Activated T-helper 2 cell treated with anti-CD3 and anti-CD28 coated beads, Interferon-gamma antibody, Interleukin-2, Interleukin-4, amounts not matched to agents 10 μg/mL and 5 μg/mL and 100 μg/mL, durations not matched to agents 14 hours and 24 hours and 36 hours (primary cell): Measurements from ENCODE around the gene ELF1. TPM values are rescaled to one million over a fixed set of nuclear protein-coding genes. Genes with fewer than 3 reads are reported as not detected.

ENCODE experiments used
- DNase-seq: peaks from one replicate; pipeline ENCODE4 v3.0.0; 2021; ENCODE audit warnings: low spot score
- H3K27ac Mint-ChIP-seq: one replicate; pipeline ENCODE4 v1.8.0; 2021; ENCODE audit warnings: mixed read lengths
- H3K27me3 Mint-ChIP-seq: one replicate; pipeline ENCODE4 v1.8.0; 2021; ENCODE audit warnings: low read depth, mixed read lengths
- H3K36me3 Mint-ChIP-seq: one replicate; pipeline ENCODE4 v1.8.0; 2021; ENCODE audit warnings: low read depth, mixed read lengths
- H3K4me1 Mint-ChIP-seq: one replicate; pipeline ENCODE4 v1.8.0; 2021; ENCODE audit warnings: low read depth, mixed read lengths
- H3K4me3 Mint-ChIP-seq: one replicate; pipeline ENCODE4 v1.8.0; 2021; ENCODE audit warnings: low read depth, mild to moderate bottlenecking, moderate library complexity, mixed read lengths
- H3K9me3 Mint-ChIP-seq: one replicate; pipeline ENCODE4 v1.8.0; 2021; ENCODE audit warnings: mixed read lengths
- intact Hi-C: fragments of 100-400 bp; cut with micrococcal nuclease; formaldehyde crosslinking; loops from one replicate; pipeline ENCODE4 v1.15.1; 2023
- total RNA-seq: library from RNA; stranded (reverse); gene quantifications from 2 replicates; pipeline ENCODE4 v1.2.3, GENCODE V29; 2022

Gene ELF1
- 65.3 and 68.1 TPM in 2 replicates for total RNA-seq

GRCh38 chr13:41019011-41019487 is at the start of gene ELF1:
TSS of gene ELF1 (minus strand) at chr13:41019316. CDS start at chr13:40982054, 37,262 bp downstream.
- H3K27ac Mint-ChIP-seq, result peak within 1 kb of the TSS; percentile 97
- H3K4me3 Mint-ChIP-seq, result peak within 1 kb of the TSS; percentile 91
- no peaks in the 10 kb centered on the region for H3K9me3 Mint-ChIP-seq
- H3K4me1 Mint-ChIP-seq, result peaks cover 38% of the 10 kb centered on the region
- DNase-seq, result peak; percentile 51
- H3K36me3 Mint-ChIP-seq, result peaks cover 19% of the 10 kb centered on the region
- intact Hi-C loops, result loop anchor here (1.0 to 5.0 kb wide), 4 partner anchors 14 to 242 kb away; no protein-coding TSS in a partner anchor
- no peaks in the 10 kb centered on the region for H3K27me3 Mint-ChIP-seq

- Mint-ChIP-seq H3K27me3 (no peaks in the 10 kb centered on the region), H3K27ac (no peak overlapping the region), H3K4me1 (peaks cover 23% of the 10 kb centered on the region), H3K36me3 (peaks cover 53% of the 10 kb centered on the region), H3K9me3 (no peaks in the 10 kb centered on the region), H3K4me3 (no peak overlapping the region)
- intact Hi-C loops, result no loop called here
- DNase-seq, result no peak
These were observed 46.0 kb upstream of the ELF1 start for GRCh38 chr13:41065078-41065477.

- no peaks in the 10 kb centered on the region for H3K9me3 Mint-ChIP-seq
- H3K4me3 Mint-ChIP-seq, result no peak overlapping the region
- no peaks in the 10 kb centered on the region for H3K27me3 Mint-ChIP-seq
- H3K36me3 Mint-ChIP-seq, result peaks cover 50% of the 10 kb centered on the region
- no peak overlapping the region for H3K27ac Mint-ChIP-seq
- H3K4me1 Mint-ChIP-seq, result peaks cover 27% of the 10 kb centered on the region
- intact Hi-C loops, result no loop called here
- no peak for DNase-seq
These were observed 45.4 kb upstream of the ELF1 start for GRCh38 chr13:41064493-41064892.

GRCh38 chr13:41061914-41062837 is 43.1 kb upstream of the ELF1 start:
- peak overlapping the region; percentile 95 for H3K4me3 Mint-ChIP-seq
- peaks cover 38% of the 10 kb centered on the region for H3K4me1 Mint-ChIP-seq
- H3K36me3 Mint-ChIP-seq, result peaks cover 40% of the 10 kb centered on the region
- no peak for DNase-seq
- H3K27me3 Mint-ChIP-seq, result no peaks in the 10 kb centered on the region
- intact Hi-C loops, result loop anchor here (1.0 to 2.0 kb wide), 7 partner anchors 57 to 395 kb away; partner anchors contain the start of genes KBTBD6, KBTBD7, NAA16 and RGCC
- H3K27ac Mint-ChIP-seq, result peak overlapping the region; percentile 100
- no peaks in the 10 kb centered on the region for H3K9me3 Mint-ChIP-seq

DNA sequence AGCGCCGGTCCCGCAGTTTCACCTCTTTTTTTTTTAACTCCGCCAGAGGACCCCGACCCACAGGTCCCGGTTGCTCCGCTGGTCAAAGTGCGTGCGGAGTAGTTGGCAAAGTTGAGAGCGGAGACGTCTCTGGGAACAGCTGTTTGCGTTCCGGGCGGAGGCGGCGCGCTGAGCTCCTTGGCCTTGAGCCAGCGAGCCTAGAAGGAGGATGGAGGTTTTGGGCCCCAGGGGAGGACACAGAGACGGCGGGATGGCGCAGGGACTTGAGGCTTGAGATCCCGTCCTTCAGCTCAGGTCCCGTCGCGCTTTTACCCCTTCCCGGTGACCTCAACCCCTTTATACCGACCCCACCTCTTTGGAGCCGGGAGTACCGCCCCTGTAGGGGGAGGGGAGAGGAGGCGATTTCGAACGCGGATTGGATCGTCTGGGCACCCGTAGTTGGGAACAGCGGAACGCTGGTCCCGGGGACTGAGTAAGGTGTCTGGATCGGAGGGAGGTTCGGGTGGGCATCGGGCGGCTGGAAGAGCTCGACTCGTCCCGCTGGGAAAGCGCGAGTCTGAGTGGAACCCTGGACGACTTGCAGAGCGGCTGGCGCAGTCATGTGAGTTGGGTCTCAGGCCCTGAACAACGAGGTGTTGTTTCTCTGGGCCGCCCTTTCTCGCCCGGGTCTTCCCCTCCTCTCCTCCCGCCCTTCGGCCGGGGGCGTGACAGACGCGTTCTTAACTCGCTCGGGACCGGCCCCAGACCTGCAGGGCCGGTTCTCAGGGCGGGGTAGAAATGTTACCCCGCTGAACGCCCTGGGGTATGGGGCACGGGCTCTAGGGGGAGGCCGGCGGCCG is 42.2 kb upstream of the ELF1 start, which contains the start of gene WBP4:
Gene WBP4 (plus strand): TSS at position 435 of the 839 bp plus-strand sequence. CDS start 165 bp downstream, at position 600.
- Mint-ChIP-seq H3K36me3 (peaks cover 33% of the 10 kb centered on the region), H3K27ac (peak within 1 kb of the TSS; percentile 100), H3K4me1 (peaks cover 43% of the 10 kb centered on the region), H3K9me3 (no peaks in the 10 kb centered on the region), H3K4me3 (peak within 1 kb of the TSS; percentile 95), H3K27me3 (no peaks in the 10 kb centered on the region)
- intact Hi-C loops, result loop anchor here (1.0 to 2.0 kb wide), 6 partner anchors 56 to 396 kb away; partner anchors contain the start of genes KBTBD6, NAA16 and RGCC
- DNase-seq, result peak; percentile 85

DNA sequence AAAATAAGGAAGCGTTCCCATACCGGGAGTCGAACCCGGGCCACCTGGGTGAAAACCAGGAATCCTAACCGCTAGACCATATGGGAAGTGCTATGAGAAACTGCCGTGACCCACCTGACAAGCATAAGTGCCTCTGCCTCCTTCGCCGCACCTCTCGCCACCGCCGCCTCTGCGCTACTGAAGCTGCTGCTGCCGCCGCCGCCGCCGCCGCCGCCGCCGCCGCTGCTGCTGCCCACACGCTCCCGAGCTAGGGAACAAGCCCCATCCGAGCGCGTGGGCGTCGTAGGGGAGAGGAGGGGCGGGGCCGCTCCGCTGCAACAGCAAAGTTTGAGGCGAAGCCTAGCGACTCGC is 41.6 kb upstream of the ELF1 start:
- no peaks in the 10 kb centered on the region for H3K27me3 Mint-ChIP-seq
- DNase-seq, result peak; percentile 80
- H3K4me3 Mint-ChIP-seq, result peak overlapping the region; percentile 95
- peaks cover 45% of the 10 kb centered on the region for H3K4me1 Mint-ChIP-seq
- H3K36me3 Mint-ChIP-seq, result peaks cover 29% of the 10 kb centered on the region
- intact Hi-C loops, result loop anchor here (1.0 to 2.0 kb wide), 7 partner anchors 41 to 397 kb away; partner anchors contain the start of genes ELF1, KBTBD6, NAA16 and RGCC
- H3K27ac Mint-ChIP-seq, result peak overlapping the region; percentile 100
- no peaks in the 10 kb centered on the region for H3K9me3 Mint-ChIP-seq

DNA sequence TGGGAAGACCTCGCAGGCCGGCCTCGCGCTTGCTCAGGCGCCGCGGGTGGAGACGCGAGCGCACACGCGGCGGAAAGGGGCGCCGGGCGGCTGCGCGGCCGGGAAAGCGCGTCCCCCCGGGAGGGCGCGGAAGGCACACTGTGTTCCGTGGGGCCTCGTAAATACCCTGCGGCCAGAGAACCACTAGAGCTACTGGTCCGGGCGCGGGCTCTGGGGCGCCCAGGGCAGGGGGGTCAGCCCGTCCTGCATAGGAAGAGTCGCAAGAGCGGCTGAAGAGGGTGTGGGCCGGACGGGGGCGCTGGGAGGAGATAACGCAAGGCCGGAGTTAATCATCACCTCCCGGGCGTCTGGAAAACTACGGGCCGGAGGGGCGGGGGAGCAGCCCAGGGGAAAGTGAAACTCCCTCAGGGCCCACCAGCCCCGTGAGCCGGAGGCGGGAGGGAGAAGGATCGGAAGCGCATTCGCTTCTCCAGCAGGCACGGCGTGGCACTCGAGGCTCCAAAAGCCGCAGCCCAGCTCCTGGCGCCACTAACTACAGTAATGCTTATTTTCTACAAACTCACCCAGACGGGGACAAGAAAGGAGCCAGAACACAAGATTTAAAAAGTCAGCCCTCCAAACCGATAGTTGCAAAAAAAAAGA is 41.1 kb upstream of the ELF1 start:
- Mint-ChIP-seq H3K27me3 (no peaks in the 10 kb centered on the region), H3K4me3 (peak overlapping the region; percentile 95), H3K9me3 (no peaks in the 10 kb centered on the region), H3K4me1 (peaks cover 47% of the 10 kb centered on the region), H3K27ac (peak overlapping the region; percentile 100), H3K36me3 (peaks cover 24% of the 10 kb centered on the region)
- peak; percentile 67 for DNase-seq
- intact Hi-C loops, result loop anchor here (1.0 to 2.0 kb wide), 5 partner anchors 41 to 251 kb away; partner anchors contain the start of genes ELF1 and NAA16

- intact Hi-C loops, result loop anchor here (1.0 to 2.0 kb wide), 6 partner anchors 40 to 403 kb away; partner anchors contain the start of genes ELF1 and NAA16
- Mint-ChIP-seq H3K9me3 (no peaks in the 10 kb centered on the region), H3K4me3 (peak overlapping the region; percentile 95), H3K36me3 (peaks cover 18% of the 10 kb centered on the region), H3K4me1 (peaks cover 51% of the 10 kb centered on the region), H3K27ac (peak overlapping the region; percentile 100), H3K27me3 (no peaks in the 10 kb centered on the region)
- no peak for DNase-seq
These were observed 40.5 kb upstream of the ELF1 start for GRCh38 chr13:41059456-41060081.

DNA sequence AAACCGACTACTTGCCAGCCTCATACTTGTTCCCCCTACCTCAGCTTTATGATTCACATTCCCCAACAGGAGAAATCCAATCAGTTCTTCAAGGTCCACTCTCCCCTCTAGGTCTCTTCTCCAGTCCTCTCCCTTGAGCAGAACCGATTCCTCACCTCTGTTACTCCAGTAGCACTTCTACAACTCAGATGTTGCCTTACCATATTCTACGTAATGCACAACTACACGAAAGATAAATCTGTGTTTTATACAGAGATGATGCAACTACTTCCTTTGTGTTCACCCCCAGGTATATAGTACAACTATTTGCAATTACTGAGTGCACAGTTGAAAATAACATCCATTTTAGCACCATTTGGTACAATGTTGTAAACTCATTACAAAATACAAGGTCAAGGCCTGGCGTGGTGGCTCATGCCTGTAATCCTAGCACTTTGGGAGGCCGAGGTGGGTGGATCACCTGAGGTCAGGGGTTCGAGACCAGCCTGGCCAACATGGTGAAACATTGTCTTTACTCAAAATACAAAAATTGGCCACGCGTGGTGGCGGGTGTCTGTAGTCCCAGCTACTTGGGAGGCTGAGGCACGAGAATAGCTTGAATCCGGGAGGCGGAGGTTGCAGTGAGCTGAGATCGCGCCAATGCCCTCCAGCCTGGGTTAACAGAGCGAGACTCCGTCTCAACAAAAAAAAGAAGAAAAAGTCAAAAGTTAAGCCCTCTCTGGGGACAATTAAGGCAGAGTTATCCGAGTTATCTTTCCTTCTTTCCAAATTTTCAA is 39.4 kb upstream of the ELF1 start:
- no peak for DNase-seq
- Mint-ChIP-seq H3K36me3 (peaks cover 11% of the 10 kb centered on the region), H3K27me3 (no peaks in the 10 kb centered on the region), H3K27ac (peak overlapping the region; percentile 4), H3K4me3 (peak overlapping the region; percentile 32), H3K4me1 (peaks cover 51% of the 10 kb centered on the region), H3K9me3 (no peaks in the 10 kb centered on the region)
- intact Hi-C loops, result loop anchor here (2.0 kb wide), 1 partner anchor 404 kb away; no protein-coding TSS in a partner anchor

- Mint-ChIP-seq H3K9me3 (no peaks in the 10 kb centered on the region), H3K4me1 (peaks cover 39% of the 10 kb centered on the region), H3K27me3 (no peaks in the 10 kb centered on the region), H3K36me3 (peaks cover 4% of the 10 kb centered on the region), H3K27ac (no peak overlapping the region), H3K4me3 (no peak overlapping the region)
- intact Hi-C loops, result no loop called here
- no peak for DNase-seq
These were observed 38.0 kb upstream of the ELF1 start for GRCh38 chr13:41056826-41057711.
